ENCODE results near the gene NLRC3.

DNA sequence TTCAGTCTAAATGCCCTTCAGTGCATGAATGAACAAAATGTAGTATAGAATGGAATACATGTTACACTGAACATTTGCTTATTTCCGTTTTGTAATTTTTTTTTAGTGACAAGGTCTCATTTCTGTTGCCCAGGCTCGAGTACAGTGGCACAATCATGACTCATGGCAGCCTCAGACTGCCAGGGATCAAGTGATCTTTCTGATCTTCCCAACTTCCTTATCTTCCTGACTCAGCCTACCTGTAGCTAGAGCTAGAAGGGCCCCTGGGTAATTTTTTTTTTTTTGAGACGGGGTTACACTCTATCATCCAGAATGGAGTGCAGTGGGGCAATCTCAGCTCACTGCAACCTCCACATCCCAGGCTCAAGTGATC lies 41.6 kb upstream of the NLRC3 start:
- TF ChIP-seq SUZ12 (IDR thresholded peaks at IDR 0.05; ENCODE audit: extremely low read depth, insufficient read depth, insufficient read length) (no peak), ZNF274 (IDR thresholded peaks at IDR 0.05; ENCODE audit: low read depth, low read length) (no peak), YY1 (IDR thresholded peaks at IDR 0.05; ENCODE audit: insufficient read depth, insufficient read length) (no peak)
